Measurements from ENCODE around the gene PAX8. TPM values are rescaled to one million over a fixed set of nuclear protein-coding genes. Genes with fewer than 3 reads are reported as not detected.

Gene PAX8
- total and polyA plus RNA-seq, 10 of the 15 experiments (the other 5 are each of a cell fraction or from before 2014, with no cell fraction given) = 0.16 to 2.5 (median 0.97) TPM

DNA sequence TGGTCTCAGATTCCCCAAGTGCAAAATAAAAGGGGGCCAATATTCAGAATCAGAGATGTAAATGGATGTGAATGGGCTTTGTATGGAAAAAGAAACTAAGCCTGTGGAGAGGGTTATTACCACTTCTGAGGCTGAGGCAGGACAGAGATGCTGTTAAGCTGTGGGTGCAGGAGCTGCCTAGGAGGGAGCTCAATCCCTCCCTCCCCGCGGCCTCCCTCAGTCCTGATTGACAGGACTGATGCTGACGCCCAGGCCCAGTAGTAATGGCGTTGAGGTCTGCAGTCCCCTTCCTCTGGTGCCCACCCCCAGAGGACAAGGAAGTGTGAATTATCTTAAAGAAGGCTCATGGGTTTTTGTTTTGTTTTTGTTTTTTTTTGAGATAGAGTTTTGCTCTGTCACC is 64.6 kb downstream of the PAX8 start:
- intact Hi-C loops (cut with micrococcal nuclease; ENCODE audit: unreplicated experiment) = no loop called here
- WGBS (ENCODE audit: insufficient coverage, insufficient replicate concordance, low lambda C conversion rate, missing lambda C conversion rate) = 66% methylated on average over 4 of the region's 4 CpGs
- POLR2A ChIA-PET = no interaction called here

DNA sequence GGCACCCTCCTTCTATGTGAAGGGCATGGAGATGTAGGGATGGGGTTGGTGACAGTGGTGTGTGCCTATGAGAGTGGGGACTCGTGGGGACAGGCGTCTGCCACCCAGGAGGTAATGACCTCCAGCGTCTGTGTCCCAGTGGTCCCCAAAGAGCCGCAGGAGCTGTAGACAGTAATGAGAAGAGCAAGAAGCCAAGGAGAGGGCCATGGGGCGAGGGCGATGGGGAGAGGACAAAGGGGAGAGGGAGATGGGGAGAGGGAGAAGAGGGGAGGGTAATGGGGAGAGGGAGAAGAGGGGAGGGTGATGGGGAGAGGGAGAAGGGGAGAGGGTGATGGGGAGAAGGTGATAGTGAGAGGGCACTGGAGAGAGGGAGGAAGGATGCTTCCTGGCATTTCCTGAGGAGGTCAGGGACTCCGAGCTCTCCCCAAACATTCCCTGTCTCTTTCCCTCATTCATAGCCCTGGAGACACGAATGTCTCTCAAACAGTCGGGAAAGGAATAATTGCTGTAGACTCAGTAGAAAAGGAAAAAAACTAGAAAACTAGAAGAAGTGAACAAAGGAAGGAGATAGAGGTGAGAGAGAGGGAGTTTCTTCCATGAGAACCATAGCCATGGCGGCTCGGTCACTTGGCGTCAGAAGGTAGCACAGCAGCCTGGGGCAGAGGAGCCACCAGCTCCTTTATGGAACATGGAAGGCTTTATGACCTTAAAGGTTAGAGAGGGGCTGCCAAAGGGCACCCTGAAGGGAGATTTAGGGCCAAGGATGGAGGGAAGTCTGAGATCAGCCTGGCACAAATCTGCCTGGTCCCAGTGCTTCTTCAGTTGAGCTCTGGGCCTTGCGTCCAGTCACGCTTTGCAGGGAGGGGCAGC is 65.4 kb downstream of the PAX8 start:
- in situ Hi-C loops (cut with MboI) = no loop called here
- Histone ChIP-seq H3K36me3 (ENCODE audit: control insufficient read depth in 2 of 2, insufficient read depth in 2 of 2, low read length in 1 of 2) (no peaks in the 10 kb centered on the region), H3K9ac (ENCODE audit: control insufficient read depth, insufficient read depth, low read length) (no peak overlapping the region), H3K27me3 (replicated peaks in 1 of 2; ENCODE audit: control insufficient read depth in 2 of 2, insufficient read depth in 2 of 2, low read length in 1 of 2) (no peaks in the 10 kb centered on the region; a peak in 1 of 4 replicates), H4K20me1 (ENCODE audit: control insufficient read depth, insufficient read depth) (no peaks in the 10 kb centered on the region), H2AFZ (ENCODE audit: control insufficient read depth, low read depth, low read length) (no peak overlapping the region), H3K27ac (ENCODE audit: control insufficient read depth, insufficient read depth) (no peak overlapping the region), H3K4me3 (no peak overlapping the region), H3K4me1 (ENCODE audit: control insufficient read depth, insufficient read depth, low read length) (peaks cover 5% of the 10 kb centered on the region; the same call in 1 of the 2 replicates), H3K4me2 (ENCODE audit: control insufficient read depth, insufficient read depth) (no peak overlapping the region), H3K79me2 (ENCODE audit: control insufficient read depth, insufficient read depth, low read length) (no peaks in the 10 kb centered on the region), H3K9me3 (replicated peaks; ENCODE audit: control insufficient read depth, insufficient read depth, low read length) (no peaks in the 10 kb centered on the region)
- intact Hi-C loops (cut with micrococcal nuclease; ENCODE audit: unreplicated experiment) = no loop called here
- ChIA-PET RAD21 (ENCODE audit: unreplicated experiment) (interaction anchor here (1.3 kb wide), 1 partner anchor 9 kb away, joined by 4 read pairs; no protein-coding TSS in a partner anchor), SMC1A (ENCODE audit: uncharacterized antibody, unreplicated experiment) (no interaction called here), CTCF (interaction anchor here (1.3 to 1.5 kb wide), 2 partner anchors 10 to 76 kb away, joined by 3 read pairs; no protein-coding TSS in a partner anchor), POLR2A (no interaction called here)
- DNase-seq (ENCODE audit: low read depth, low spot score) (no peak), ATAC-seq (no peak), FAIRE-seq (no peak)
- no TSS peak for BruUV-seq (replicated peaks)
- 62% methylated on average over 12 of the region's 14 CpGs for WGBS (ENCODE audit: insufficient coverage, insufficient replicate concordance, low lambda C conversion rate, missing lambda C conversion rate)
- TF ChIP-seq, protein P1, sequence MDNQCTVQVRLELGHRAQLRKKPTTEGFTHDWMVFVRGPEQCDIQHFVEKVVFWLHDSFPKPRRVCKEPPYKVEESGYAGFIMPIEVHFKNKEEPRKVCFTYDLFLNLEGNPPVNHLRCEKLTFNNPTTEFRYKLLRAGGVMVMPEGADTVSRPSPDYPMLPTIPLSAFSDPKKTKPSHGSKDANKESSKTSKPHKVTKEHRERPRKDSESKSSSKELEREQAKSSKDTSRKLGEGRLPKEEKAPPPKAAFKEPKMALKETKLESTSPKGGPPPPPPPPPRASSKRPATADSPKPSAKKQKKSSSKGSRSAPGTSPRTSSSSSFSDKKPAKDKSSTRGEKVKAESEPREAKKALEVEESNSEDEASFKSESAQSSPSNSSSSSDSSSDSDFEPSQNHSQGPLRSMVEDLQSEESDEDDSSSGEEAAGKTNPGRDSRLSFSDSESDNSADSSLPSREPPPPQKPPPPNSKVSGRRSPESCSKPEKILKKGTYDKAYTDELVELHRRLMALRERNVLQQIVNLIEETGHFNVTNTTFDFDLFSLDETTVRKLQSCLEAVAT (IDR thresholded peaks at IDR 0.05) = no peak
- no peak for TF ChIP-seq NBN (IDR thresholded peaks at IDR 0.05)
- no peak for TF ChIP-seq ZBTB33 (IDR thresholded peaks at IDR 0.05)
- TF ChIP-seq KDM1A (IDR thresholded peaks at IDR 0.05; ENCODE audit: borderline replicate concordance) = no peak
- no peak for TF ChIP-seq MAX (IDR thresholded peaks at IDR 0.05; ENCODE audit: low read depth, low read length)
- TF ChIP-seq YBX1 (IDR thresholded peaks at IDR 0.05) = no peak
- TF ChIP-seq CHD4 (IDR thresholded peaks at IDR 0.05) = no peak
- no peak for TF ChIP-seq SPI1 (IDR thresholded peaks at IDR 0.05; ENCODE audit: borderline replicate concordance, insufficient read depth, low read depth, low read length)

More for the DNA sequence above, 64.6 kb downstream of the PAX8 start:
- BruUV-seq (replicated peaks) = no TSS peak
- ChIA-PET SMC1A (ENCODE audit: uncharacterized antibody, unreplicated experiment) (no interaction called here), CTCF (interaction anchor here (1.3 to 1.5 kb wide), 2 partner anchors 11 to 77 kb away, joined by 3 read pairs; no protein-coding TSS in a partner anchor), RAD21 (ENCODE audit: unreplicated experiment) (no interaction called here)
- ATAC-seq (no peak), DNase-seq (ENCODE audit: low read depth, low spot score) (no peak), FAIRE-seq (no peak)
- Histone ChIP-seq H2AFZ (ENCODE audit: control insufficient read depth, low read depth, low read length) (no peak overlapping the region), H3K27me3 (replicated peaks in 1 of 2; ENCODE audit: control insufficient read depth in 2 of 2, insufficient read depth in 2 of 2, low read length in 1 of 2) (no peaks in the 10 kb centered on the region; a peak in 1 of 4 replicates), H3K9me3 (replicated peaks; ENCODE audit: control insufficient read depth, insufficient read depth, low read length) (no peaks in the 10 kb centered on the region), H3K27ac (ENCODE audit: control insufficient read depth, insufficient read depth) (no peak overlapping the region), H3K4me2 (ENCODE audit: control insufficient read depth, insufficient read depth) (no peak overlapping the region), H4K20me1 (ENCODE audit: control insufficient read depth, insufficient read depth) (no peaks in the 10 kb centered on the region), H3K36me3 (ENCODE audit: control insufficient read depth in 2 of 2, insufficient read depth in 2 of 2, low read length in 1 of 2) (no peaks in the 10 kb centered on the region), H3K79me2 (ENCODE audit: control insufficient read depth, insufficient read depth, low read length) (no peaks in the 10 kb centered on the region), H3K9ac (ENCODE audit: control insufficient read depth, insufficient read depth, low read length) (no peak overlapping the region), H3K4me1 (ENCODE audit: control insufficient read depth, insufficient read depth, low read length) (peaks cover 5% of the 10 kb centered on the region; the same call in 1 of the 2 replicates), H3K4me3 (no peak overlapping the region)
- TF ChIP-seq PKNOX1 (IDR thresholded peaks at IDR 0.05) = 0 out of 2 replicates have a peak, but pooled peaks have one; percentile 24
- TF ChIP-seq TCF3 (IDR thresholded peaks at IDR 0.05; ENCODE audit: borderline replicate concordance, insufficient read depth, low read depth, low read length) = no peak
- in situ Hi-C loops (cut with MboI) = no loop called here

All from GM12878 (cell line).